Measurements from ENCODE around the gene PUS3. TPM values are rescaled to one million over a fixed set of nuclear protein-coding genes. Genes with fewer than 3 reads are reported as not detected.

Gene PUS3
- total RNA-seq, 4 donors from 2014 or later: 2.5 to 7.9 (median 5.8) TPM

GRCh38 chr11:125846188-125846587 is 56.8 kb downstream of the PUS3 start:
- no peak for DNase-seq
- TF ChIP-seq POLR2A (IDR thresholded peaks at IDR 0.05) (no peak), CTCF (IDR thresholded peaks at IDR 0.05) (no peak)
- H3K36me3 ChIP-seq: no peaks in the 10 kb centered on the region
- peaks cover 0 to 4% (median 0%) of the 10 kb centered on the region in 4 donors for H3K9me3 ChIP-seq
- H3K27ac ChIP-seq: no peak overlapping the region
- no peaks in the 10 kb centered on the region for H3K4me1 ChIP-seq
- no peaks in the 10 kb centered on the region for H3K27me3 ChIP-seq
- no peak overlapping the region for H3K4me3 ChIP-seq

Other genes starting within 250 kb of the PUS3 start
- gene ACRV1, start 222.4 kb downstream of the PUS3 start, total RNA-seq: not detected
- not detected for gene PATE1, start 156.9 kb downstream of the PUS3 start, total RNA-seq
- gene PATE2, start 124.4 kb downstream of the PUS3 start, total RNA-seq: not detected
- not detected for gene PATE3, start 115.1 kb downstream of the PUS3 start, total RNA-seq
- not detected for gene PATE4, start 69.9 kb downstream of the PUS3 start, total RNA-seq
- gene HYLS1, start 15.5 kb downstream of the PUS3 start, total RNA-seq: 1 to 10 TPM in 3 of 4 donors, not detected in 1; 2.7 to 3.3 (median 2.8) TPM
- gene DDX25, start 1.3 kb upstream of the PUS3 start, total RNA-seq: under 1 TPM in 1 of 4 donors, not detected in 3; 0.40 TPM
- gene VSIG10L2, start 42.8 kb upstream of the PUS3 start, total RNA-seq: not detected
- 1 to 10 TPM; 1.9 to 8.0 (median 3.8) TPM for gene CDON, start 159.7 kb upstream of the PUS3 start, total RNA-seq

All from Peyer's patch (tissue), 4 donors.